ENCODE measurements around the gene CSPG4.

- TF ChIP-seq GATA2 (CRISPR knock-in tag; IDR thresholded peaks at IDR 0.05) (no peak), ETV1 (tag; conservative IDR thresholded peaks at IDR 0.05; ENCODE audit: low read depth) (no peak), E2F1 (CRISPR knock-in tag; IDR thresholded peaks at IDR 0.05) (no peak)
- TF ChIP-seq, protein P1, sequence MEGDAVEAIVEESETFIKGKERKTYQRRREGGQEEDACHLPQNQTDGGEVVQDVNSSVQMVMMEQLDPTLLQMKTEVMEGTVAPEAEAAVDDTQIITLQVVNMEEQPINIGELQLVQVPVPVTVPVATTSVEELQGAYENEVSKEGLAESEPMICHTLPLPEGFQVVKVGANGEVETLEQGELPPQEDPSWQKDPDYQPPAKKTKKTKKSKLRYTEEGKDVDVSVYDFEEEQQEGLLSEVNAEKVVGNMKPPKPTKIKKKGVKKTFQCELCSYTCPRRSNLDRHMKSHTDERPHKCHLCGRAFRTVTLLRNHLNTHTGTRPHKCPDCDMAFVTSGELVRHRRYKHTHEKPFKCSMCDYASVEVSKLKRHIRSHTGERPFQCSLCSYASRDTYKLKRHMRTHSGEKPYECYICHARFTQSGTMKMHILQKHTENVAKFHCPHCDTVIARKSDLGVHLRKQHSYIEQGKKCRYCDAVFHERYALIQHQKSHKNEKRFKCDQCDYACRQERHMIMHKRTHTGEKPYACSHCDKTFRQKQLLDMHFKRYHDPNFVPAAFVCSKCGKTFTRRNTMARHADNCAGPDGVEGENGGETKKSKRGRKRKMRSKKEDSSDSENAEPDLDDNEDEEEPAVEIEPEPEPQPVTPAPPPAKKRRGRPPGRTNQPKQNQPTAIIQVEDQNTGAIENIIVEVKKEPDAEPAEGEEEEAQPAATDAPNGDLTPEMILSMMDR (IDR thresholded peaks at IDR 0.05 in 2 of 3, conservative IDR thresholded peaks at IDR 0.05 in 1 of 3; ENCODE audit: insufficient read depth in 2 of 3, low read depth in 1 of 3, low read length in 3 of 3), result no peak
- TF ChIP-seq, protein P2, sequence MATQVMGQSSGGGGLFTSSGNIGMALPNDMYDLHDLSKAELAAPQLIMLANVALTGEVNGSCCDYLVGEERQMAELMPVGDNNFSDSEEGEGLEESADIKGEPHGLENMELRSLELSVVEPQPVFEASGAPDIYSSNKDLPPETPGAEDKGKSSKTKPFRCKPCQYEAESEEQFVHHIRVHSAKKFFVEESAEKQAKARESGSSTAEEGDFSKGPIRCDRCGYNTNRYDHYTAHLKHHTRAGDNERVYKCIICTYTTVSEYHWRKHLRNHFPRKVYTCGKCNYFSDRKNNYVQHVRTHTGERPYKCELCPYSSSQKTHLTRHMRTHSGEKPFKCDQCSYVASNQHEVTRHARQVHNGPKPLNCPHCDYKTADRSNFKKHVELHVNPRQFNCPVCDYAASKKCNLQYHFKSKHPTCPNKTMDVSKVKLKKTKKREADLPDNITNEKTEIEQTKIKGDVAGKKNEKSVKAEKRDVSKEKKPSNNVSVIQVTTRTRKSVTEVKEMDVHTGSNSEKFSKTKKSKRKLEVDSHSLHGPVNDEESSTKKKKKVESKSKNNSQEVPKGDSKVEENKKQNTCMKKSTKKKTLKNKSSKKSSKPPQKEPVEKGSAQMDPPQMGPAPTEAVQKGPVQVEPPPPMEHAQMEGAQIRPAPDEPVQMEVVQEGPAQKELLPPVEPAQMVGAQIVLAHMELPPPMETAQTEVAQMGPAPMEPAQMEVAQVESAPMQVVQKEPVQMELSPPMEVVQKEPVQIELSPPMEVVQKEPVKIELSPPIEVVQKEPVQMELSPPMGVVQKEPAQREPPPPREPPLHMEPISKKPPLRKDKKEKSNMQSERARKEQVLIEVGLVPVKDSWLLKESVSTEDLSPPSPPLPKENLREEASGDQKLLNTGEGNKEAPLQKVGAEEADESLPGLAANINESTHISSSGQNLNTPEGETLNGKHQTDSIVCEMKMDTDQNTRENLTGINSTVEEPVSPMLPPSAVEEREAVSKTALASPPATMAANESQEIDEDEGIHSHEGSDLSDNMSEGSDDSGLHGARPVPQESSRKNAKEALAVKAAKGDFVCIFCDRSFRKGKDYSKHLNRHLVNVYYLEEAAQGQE (IDR thresholded peaks at IDR 0.05; ENCODE audit: borderline replicate concordance), result no peak
- TF ChIP-seq, protein P2 (CRISPR knock-in tag; IDR thresholded peaks at IDR 0.05; ENCODE audit: low read depth), result no peak
Observed at GRCh38 chr15:75718328-75718727, 5.7 kb upstream of the CSPG4 start.
